Renal pelvis (tissue), 4 donors: Measurements from ENCODE around the gene AIMP2. TPM values are rescaled to one million over a fixed set of nuclear protein-coding genes. Genes with fewer than 3 reads are reported as not detected.
"Not testable (repeated sequence)": the region's sequence is repeated elsewhere in the genome, so short reads cannot be mapped to it uniquely, and the experiment has no call there.

Experiments used
- DNase-seq: peaks from one replicate; pipeline ENCODE4 v3.0.0-alpha.2; 2013
- polyA plus RNA-seq, 3 donors: library from polyadenylated mRNA; unstranded; fragments of 120-200 nt; gene quantifications; one replicate each; pipeline ENCODE4 v1.2.1, GENCODE V29; 2013; ENCODE audit not compliant: insufficient read length in 3 of 3

Gene AIMP2
- polyA plus RNA-seq, 3 donors: 26.3 to 30.5 (median 28.4) TPM

DNA sequence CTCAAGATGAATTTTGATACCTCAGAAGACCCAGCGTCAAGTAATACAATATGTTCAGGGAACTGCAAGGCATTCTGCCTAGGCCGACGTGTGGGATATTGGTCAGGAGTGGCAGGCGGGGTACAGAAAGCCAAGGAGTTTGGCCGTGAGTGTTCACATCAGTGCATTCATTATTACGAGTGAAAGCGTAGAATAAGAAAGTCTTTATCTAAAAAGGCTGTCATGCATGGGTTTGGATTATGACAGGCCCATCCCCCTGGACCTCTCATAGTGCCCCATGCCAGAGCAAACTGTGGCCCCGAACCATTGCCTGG, 7.5 kb downstream of the AIMP2 start:
- DNase-seq: no peak

DNA sequence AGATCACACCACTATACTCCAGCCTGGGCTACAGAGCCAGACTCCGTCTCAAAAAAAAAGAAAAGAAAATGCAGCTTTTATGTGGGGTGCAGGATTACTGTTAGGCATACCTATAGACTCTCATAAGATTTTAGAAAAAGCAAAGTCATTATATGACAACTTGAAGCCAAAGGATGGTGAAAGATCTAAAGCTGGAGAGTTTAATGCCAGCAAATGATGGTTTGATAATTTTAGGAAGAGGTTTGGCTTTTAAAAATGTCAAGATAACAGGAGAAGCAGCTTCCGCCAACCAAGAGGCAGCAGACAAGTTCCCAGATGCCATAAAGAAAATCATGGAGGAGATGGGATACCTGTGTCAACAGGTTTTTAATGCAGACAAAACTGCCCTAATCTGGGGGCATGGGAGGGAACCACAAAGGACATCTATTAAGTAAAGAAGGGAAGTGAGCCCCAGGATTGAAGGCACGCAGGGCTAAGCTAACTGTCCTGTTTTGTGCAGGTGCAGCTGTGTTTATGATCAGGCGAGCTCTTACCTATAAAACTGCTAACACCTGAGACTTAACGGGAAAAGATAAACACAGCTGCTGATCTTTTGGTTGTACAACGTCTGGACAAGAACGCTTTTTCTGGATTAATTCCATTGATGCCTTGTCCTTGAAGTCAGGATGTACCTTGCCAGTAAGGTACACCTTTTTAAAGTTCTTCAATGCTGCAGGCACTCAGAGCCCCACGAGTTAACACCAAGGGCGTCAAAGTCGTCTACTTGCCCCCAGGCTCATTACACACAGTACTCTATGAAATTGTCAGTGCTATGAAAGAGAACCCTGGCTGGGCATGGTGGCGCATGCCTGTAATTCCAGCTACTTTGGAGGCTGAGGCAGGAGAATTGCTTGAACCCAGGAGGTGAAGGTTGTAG, 11.6 kb downstream of the AIMP2 start:
- no peak for DNase-seq

DNA sequence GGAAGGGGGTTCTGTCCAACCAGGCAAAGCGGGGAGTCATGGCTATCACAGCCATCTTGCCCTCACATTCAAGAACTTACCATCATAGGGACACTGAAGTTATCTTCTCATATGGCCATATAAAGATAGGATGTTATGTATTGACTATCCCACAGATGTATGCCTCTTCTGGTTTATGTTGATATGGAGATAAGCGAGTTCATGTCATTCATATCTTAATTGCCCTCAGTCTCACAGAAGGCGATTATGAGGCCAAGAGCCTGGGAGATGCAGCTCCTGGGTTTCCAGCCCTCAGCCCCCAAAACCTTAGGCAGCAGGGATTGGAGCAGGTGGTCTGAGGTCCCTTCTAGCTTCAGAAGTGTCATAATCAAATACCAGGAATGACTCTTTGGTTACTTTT, 13.6 kb downstream of the AIMP2 start:
- no peak for DNase-seq

DNA sequence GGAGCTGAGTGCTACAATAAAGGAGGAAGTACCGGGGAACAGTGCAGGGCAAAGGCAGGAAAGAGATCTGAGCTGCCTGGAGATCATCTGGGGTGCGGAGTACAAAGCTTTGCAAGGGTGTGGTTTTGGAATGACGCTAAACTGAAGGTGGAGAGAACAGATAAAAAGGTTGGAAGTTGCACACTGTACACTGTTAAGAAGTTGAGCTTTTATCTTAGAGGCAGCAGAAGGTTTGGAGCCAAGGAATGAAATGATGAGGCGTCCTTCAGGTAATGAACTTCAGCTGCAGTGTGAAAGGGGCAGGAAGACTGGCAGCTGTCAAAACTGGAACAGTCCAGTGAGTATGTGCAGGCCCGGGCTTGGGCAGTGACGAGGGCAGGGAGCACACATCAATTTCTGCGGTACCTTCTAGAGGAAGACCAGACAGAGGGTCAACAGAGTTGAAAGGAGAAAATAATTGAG, 14.9 kb downstream of the AIMP2 start:
- DNase-seq: no peak

DNA sequence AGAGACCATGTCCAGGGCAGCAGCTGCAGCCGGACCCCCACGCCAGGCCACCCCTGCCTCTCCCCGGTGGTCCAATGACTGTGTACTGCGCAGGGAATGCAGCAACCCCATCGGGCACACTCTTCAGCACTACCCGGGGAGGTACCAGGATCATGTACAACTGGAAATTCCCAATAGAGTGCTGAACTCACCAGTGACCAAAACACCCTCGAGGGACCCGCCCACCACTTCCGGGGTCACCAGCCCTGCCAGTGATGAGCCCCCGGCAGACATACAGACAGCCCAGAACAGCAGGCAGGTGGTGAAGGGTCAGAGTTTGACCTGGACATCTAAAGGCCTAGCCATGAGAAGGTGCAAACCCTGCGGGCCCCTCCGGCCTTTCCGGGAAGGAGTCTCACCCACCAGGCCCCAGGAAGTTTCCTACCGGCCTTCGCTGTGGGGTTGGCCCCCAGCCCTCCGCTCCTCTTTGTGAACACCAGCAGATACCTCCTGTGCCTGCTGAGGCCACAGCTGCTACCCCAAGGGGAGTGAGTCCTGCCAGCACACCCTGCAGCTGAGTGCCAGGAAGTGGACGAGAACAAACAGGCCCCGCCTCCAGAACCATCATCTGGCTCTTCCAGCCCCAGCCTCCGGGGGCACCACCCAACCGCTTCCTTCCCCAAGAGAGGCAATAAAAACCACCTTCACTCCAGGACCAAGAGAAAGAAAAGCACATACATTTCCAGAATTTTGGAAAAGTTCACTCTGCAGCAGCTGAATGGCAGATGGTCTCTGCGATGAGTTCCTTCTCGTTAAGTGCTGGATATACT, 17.1 kb downstream of the AIMP2 start:
- DNase-seq: no peak

DNA sequence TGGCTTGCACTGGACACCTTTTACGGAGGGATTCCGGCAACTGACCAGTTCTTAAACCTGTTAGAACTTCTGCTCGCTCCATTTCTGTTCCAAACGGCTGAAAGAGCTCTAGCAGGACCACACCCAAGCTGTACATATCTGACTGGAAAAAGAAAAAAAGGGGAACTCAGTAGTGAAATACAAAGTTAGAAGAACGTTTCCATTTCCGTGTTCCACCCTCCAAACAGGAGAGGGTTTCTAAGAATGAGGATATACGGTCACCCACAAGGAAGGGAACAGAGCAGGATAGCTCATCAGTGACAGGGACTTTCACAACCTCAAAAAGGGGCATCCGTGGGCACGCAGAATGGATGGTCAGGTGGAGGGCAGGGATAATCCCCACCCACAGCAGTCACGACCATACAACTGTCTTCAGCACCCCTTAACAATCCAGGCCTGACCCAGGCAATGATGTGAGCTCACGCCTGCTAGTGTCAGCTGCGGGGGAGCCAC, 17.8 kb downstream of the AIMP2 start:
- no peak for DNase-seq

DNA sequence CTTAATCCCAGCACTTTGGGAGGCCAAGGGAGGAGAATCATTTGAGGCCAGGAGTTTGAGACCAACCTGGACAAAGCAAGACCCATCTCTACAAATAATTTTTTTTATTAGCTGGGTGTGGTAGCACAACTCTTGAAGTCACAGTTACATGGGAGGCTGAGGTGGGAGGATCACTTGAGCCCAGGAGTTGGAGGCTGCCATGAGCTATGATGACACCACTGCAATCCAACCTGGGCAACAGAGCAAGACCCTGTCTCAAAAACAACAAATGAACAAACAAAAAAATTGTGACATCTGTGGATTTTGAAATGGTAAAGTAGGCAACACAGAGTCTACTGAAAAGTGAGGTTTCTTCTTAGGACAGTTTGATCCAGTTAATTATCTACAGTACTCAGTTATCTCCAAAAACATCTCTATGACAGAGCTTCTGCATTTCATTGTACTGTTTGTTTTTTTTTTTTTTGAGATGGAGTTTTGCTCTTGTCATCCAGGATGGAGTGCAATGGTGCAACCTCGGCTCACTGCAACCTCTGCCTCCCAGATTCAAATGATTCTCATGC, 18.8 kb downstream of the AIMP2 start:
- no peak for DNase-seq

DNA sequence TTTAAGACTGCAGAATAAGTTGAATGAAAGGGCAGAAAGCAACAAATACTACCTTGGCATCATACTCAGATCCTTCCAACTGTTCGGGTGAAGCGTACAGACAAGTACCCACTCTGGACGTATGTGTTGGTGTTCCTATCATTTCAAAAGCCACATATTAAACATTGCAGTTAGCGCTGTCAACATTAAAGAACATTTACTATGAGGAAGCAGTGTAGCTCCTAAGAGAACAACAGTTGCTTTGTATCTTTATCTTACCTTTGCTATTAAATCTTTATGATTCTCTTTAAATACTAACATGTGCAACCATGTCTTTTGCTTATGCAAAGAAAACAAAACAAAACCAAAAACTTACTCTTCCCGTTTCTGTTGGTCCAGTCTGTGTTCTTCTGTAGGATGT, 19.5 kb downstream of the AIMP2 start:
- DNase-seq: no peak

DNA sequence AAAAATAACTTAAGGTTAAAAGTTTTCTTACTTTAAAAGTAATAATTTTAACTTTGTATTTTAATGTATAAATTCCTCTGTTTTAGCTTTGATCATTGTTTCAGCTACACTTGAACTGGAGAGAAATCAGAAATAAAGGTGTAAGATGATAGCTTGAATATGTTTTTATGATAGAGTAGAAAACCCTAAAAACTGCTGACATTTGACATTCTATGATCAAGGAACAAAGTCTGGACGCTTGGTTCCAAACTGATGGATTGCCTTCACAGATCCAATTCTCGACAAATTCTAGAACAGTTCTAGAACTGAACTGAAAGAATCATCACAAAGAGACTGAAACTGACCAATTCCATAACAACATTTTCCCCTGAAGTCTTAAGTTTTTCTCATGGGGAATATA, 21.9 kb downstream of the AIMP2 start, which contains the start of gene ANKRD61:
Gene ANKRD61, plus strand, starts transcription at position 389 of the 400 bp plus-strand sequence. Its CDS starts 0 bp downstream, at position 389.
- no peak for DNase-seq

DNA sequence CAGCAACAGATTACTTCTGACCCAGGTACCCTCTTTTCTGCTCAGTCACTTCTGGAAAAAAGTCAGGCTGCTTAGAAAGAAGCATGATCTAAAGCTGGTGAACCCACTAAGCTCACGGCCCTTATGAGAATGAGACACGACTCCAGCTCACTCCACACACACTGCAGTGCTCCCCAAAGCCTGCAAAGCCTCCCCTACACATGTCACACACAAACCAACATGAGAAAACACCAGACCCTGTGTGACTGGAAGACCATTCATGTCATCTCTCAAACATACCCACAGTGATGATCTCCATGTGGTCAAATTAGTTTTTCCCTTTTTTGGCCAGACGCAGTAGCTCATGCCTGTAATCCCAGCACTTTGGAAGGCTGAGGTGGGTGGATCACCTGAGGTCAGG, 22.5 kb downstream of the AIMP2 start:
- no peak for DNase-seq

DNA sequence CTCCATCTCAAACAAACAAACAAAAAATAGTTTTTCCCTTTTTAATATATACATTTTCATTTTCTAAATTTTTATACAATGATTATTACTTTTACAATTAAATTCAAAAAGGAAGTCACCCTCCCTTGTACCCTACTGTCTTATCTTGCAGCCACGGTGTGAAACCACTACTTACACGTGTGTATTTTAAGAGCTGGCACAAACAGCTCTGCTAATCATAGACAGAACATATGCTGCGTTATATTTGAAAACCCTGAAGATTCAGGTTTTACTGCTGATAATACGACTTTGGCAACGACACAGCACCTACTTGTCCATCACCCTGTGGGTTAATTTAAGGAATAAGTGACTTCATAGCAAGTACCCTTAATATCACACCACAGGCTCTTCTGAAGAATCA, 23.1 kb downstream of the AIMP2 start:
- DNase-seq: no peak

DNA sequence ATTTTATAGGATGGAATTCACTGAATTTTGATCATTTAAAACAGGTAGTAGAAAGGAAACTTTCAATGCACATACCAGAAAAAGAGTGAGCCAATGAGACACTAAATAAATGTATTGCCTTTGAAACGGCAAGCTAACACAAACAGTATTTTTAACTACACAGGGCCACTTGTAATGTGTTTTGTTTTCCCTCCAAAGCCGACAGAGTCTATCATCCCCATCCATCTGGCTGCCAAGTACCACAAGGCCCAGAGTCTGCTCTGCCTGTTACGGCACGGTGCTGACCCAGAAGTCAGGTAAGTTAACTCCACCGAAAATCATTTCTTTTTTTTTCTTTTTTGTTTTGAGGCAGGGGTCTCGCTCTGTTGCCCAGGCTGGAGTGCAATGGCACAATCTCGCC, 23.6 kb downstream of the AIMP2 start:
- no peak for DNase-seq

DNA sequence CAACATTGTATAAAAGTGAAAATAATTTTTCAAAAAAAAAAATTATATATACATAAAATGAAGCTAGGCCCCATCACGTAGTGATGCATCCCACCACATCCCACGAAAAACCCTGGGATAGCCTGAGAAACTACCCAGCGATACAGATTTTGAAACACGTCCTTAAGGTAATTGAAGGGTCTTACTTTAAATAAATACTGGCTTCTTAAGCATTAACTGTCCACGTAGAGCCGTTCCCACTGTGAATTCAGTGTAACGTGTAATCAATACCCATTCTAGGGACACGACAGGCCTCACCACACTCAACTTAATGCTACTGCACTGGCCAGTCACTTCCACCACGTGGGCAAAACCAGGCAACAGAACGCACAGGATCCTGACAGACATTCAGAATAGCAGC, 26.1 kb downstream of the AIMP2 start:
- no peak for DNase-seq

DNA sequence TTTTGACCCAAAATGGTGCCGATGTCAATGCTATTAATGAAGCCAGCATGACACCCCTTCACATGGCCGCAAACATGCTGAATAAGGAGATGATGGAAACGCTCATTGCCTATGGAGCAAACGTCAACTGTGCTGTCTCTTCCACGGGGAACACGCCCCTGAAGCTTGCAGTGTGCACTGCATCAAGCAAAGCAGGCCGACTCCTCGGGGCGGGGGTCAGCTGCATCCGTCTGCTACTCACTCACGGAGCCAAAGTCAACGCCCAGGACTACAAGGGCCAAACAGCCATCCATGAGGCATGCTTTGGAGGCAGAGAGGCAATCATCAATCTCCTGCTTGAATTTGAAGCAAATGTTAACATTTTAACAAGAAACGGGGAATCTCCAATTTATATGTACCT, 26.6 kb downstream of the AIMP2 start:
- no peak for DNase-seq

DNA sequence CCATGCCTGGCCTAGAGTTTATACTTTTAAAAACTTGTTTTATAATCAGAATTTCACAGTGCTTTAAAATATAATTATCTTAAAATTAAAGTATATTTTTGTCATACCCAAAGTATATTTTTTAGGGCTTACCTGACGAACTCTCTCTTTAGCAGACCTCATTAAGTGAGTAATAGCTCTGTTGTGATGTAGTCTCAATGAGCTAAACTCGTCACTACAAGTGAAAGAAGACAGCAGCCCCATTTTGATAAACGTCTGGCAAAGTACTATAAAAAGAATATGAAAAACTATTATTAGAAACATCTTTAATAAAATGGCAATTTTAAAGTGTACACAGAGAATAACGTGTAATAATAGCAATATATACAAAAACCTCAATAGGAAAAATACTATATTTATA, 40.7 kb downstream of the AIMP2 start:
- no peak for DNase-seq

DNA sequence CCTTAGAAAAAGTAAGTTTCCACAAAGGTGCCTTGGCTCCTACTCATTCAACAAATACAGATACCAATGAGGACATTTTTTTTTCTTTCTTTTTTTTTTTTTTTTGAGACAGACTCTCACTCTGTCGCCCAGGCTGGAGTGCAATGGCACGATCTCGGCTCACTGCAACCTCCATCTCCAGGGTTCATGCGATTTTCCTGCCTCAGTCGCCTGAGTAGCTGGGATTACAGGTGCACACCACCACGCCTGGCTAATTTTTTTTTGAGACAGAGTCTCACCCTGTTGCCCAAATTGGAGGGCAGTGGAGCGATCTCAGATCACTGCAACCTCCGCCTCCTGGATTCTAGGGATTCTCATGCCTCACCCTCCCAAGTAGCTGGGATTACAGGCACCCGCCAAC, 42.1 kb downstream of the AIMP2 start:
- DNase-seq: not testable (repeated sequence)

DNA sequence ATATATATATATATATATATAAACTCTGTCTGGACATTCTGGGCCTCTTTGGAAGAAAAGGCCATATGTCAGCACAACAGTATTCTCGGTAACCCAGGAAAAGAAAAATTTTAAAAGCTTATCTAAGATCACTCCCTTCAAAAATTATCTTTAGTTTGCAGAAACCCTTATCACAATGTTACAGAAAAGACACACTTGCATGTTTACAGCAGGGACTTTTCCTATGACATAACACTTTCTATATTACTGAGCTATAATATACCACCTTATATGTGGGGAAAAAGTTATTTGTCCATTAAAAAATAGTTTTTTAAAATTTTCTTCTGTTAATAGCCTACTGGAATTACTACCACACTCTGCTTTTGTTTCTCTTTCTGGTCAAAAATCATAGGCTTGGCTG, 47.5 kb downstream of the AIMP2 start:
- no peak for DNase-seq

DNA sequence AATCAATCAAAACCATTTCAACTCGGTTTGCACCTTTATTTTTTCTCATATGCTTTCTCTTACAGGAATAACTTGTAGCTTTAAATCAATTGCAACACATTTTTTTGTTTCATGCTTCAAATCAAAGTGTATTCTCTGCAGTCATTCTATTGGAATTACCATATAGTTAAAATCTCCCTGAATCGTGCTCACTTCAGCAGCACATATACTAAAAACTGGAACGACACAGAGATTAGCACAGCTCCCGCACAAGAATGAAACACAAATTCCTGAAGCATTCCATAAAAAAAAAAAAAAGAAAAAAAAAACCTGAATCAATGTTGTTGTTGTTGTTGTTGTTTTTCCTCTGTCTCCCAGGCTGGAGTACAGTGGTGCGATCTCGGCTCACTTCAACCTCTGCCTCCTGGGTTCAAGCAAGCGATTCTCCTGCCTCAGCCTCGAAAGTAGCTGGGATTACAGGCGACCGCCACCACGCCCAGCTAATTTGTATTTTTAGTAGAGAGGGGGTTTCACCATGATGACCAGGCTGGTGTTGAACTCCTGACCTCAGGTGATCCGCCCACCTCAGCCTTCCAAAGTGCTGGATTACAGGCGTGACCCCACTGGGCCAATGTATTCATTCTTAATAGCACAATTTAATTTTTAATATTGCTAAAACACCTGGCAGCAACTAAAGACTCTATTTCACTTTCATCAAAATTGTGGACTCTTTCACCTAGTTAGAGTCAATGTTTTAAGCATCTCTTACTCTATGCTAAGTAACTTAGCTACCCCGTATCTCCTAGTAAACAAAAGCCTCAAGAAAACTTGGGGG, 48.5 kb downstream of the AIMP2 start:
- DNase-seq: no peak

DNA sequence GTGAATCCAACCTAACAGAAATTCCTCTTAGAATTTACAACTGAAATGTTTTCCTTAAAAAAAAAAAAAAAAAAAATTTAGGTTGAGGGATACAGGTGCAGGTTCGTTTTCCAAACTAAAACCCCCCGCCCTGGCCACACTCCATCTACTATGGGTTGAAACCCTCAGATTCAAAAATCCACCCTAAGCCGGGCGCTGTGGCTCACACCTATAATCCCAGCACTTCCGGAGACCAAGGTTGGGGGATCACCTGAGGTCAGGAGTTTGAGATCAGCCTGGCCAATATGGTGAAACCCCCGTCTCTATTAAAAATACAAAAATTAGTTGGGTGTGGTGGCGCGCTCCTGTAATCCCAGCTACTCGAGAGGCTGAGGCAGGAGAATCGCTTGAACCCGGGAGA, 50.9 kb downstream of the AIMP2 start:
- not testable (repeated sequence) for DNase-seq

DNA sequence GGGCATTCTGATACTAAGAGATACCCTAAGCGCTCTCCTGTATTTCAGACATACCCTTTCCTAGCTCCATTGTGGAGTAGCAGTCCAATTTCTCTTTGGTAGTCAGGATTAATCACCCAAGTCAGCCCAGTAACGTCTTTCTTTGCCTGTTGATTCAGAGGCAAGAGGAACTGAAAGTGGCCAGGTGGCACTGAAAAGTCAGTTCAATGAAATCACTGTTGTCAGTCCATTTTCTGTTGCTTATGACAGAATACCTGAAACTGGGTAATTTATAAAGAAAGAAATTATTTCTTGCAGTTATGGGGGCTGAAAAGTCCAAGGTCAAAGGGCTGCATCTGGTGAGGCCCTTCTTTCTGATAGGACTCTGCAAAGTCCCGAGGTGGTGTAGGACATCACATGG, 62.3 kb downstream of the AIMP2 start:
- DNase-seq: no peak
